Activated T-helper 17 cell treated with anti-CD3 and anti-CD28 coated beads, Interleukin-2, amount 50 U/mL, for 72 hours (primary cell): ENCODE data around the gene RASGRP4. TPM values are rescaled to one million over a fixed set of nuclear protein-coding genes. Genes with fewer than 3 reads are reported as not detected.

Experiments
- ATAC-seq: fragments of 150-1000 bp; cut with Tn5 transposase; replicated peaks from 2 replicates; pipeline ENCODE4 v1.10.0; 2021; ENCODE audit warnings: mild to moderate bottlenecking, moderate library complexity
- H3K27ac Mint-ChIP-seq: one replicate; pipeline ENCODE4 v1.8.0; 2022; ENCODE audit warnings: mixed read lengths
- H3K27me3 Mint-ChIP-seq: one replicate; pipeline ENCODE4 v1.8.0; 2022; ENCODE audit warnings: mixed read lengths
- H3K36me3 Mint-ChIP-seq: one replicate; pipeline ENCODE4 v1.8.0; 2022; ENCODE audit warnings: low read depth, mild to moderate bottlenecking, mixed read lengths
- H3K4me1 Mint-ChIP-seq: one replicate; pipeline ENCODE4 v1.8.0; 2022; ENCODE audit warnings: mixed read lengths
- H3K4me3 Mint-ChIP-seq: one replicate; pipeline ENCODE4 v1.8.0; 2022; ENCODE audit warnings: mild to moderate bottlenecking, mixed read lengths
- H3K9me3 Mint-ChIP-seq: one replicate; pipeline ENCODE4 v1.8.0; 2022; ENCODE audit warnings: mixed read lengths
- total RNA-seq, 2 donors: library from RNA; stranded (reverse); gene quantifications; one replicate each; pipeline ENCODE4 v1.2.3, GENCODE V29; 2022

The RASGRP4 gene
- total RNA-seq, 2 donors from 2014 or later, result 21.8 to 39.4 TPM

DNA sequence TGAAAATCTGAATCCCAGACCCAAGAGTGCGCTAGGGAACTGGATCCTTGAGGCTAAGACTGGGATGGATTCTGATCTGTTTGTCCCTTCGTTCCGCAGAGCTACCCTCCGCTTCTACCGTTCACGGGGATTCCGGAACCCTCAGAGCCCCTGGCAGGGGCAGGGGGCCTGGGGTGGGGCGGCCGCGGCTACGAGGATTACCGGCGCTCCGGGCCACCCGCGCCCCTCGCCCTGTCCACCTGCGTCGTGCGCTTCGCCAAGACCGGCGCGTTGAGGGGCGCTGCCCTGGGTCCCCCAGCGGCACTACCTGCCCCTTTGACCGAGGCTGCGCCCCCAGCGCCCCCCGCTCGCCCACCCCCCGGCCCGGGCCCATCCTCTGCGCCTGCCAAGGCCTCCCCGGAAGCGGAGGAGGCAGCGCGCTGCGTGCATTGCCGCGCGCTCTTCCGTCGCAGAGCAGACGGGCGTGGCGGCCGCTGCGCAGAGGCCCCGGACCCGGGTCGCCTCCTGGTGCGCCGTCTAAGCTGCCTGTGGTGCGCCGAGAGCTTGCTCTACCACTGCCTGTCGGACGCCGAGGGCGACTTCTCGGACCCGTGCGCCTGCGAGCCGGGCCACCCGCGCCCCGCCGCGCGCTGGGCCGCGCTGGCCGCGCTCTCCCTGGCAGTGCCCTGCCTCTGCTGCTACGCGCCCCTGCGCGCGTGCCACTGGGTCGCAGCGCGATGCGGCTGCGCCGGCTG is 30.5 kb downstream of the RASGRP4 start:
- Mint-ChIP-seq H3K4me3 (peak overlapping the region; percentile 86), H3K9me3 (no peaks in the 10 kb centered on the region), H3K4me1 (peaks cover 15% of the 10 kb centered on the region), H3K27me3 (no peaks in the 10 kb centered on the region), H3K36me3 (peaks cover 33% of the 10 kb centered on the region), H3K27ac (peak overlapping the region; percentile 80)
- peak; percentile 78 for ATAC-seq

DNA sequence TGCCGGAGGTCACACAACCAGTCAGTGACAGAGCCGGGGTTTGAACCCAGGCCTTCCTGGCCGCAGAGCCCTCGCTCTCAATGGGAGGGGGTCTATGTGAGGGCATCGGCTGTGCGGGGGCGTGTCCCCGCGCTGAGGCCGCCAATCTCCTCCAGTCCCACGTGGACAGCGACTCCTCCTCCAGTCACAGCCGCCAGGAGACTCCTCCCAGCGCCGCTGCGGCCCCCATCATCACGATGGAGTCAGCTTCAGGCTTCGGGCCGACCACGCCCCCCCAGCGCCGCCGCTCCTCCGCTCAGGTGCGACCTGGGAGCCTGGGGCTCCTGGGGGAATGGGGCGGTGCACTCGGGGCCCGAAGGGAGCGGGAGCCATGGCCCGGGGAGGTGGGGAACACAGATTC is 31.5 kb downstream of the RASGRP4 start:
- H3K4me1 Mint-ChIP-seq, result peaks cover 23% of the 10 kb centered on the region
- peak; percentile 80 for ATAC-seq
- H3K27me3 Mint-ChIP-seq, result peaks cover 4% of the 10 kb centered on the region
- no peaks in the 10 kb centered on the region for H3K9me3 Mint-ChIP-seq
- H3K36me3 Mint-ChIP-seq, result peaks cover 33% of the 10 kb centered on the region
- peak overlapping the region; percentile 86 for H3K4me3 Mint-ChIP-seq
- H3K27ac Mint-ChIP-seq, result peak overlapping the region; percentile 80

DNA sequence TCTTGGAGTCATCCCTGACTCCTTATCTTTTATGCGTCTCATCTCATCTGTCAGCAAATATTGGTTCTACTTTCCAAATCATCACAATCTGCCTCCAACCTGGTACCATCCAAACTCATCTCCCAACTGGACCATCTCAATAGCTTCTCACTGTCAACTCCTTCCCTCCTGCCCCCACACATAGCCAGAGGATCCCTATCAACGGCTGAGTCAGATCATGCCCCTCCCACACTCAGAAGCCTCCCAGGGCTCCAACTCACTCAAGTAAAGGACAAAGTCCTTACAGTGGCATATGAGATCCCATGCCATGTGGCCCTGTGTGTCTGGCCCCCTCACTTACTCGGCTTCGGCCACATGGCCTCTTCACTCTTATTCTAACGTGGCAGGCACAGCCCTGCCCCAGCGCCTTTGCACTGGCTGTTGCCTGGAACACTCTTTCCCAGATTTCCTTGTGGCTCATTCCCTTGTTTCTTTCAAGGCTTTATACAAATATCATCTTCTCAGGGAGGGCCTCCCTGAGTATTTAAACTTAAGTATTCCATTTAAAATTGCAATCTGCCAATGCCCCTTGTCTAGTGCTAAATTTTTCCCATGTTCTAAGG is 33.2 kb downstream of the RASGRP4 start:
- H3K27me3 Mint-ChIP-seq, result peaks cover 4% of the 10 kb centered on the region
- no peak overlapping the region for H3K27ac Mint-ChIP-seq
- no peaks in the 10 kb centered on the region for H3K9me3 Mint-ChIP-seq

DNA sequence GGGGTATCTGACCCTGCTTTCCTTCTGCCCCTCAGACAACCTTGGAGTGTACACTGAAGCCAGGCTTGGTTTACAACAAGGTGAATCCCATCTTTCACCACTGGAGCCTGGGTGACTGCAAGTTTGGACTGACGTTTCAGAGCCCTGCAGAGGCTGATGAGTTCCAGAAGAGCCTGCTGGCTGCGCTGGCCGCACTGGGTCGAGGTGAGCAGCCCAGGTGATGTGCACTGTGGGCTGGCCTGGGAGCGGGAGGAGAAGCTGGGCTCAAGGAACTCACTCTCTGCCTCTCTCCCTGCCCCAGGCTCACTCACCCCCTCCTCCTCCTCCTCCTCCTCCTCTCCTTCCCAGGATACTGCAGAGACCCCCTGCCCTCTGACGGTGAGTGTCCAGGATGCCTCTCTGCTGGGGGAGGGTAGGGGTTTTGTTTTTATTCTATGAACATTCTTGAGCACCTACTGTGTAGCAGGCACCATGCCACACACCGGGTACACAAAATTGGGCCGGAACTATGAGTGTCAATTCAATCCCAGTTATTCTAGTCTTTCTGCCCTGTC is 34.0 kb downstream of the RASGRP4 start:
- Mint-ChIP-seq H3K27me3 (peaks cover 7% of the 10 kb centered on the region), H3K4me1 (peaks cover 37% of the 10 kb centered on the region), H3K9me3 (no peaks in the 10 kb centered on the region), H3K36me3 (peaks cover 42% of the 10 kb centered on the region), H3K27ac (no peak overlapping the region), H3K4me3 (no peak overlapping the region)
- no peak for ATAC-seq

More for the DNA sequence above, 33.2 kb downstream of the RASGRP4 start:
- Mint-ChIP-seq H3K4me3 (no peak overlapping the region), H3K36me3 (peaks cover 38% of the 10 kb centered on the region), H3K4me1 (peaks cover 31% of the 10 kb centered on the region)
- peak; percentile 18 for ATAC-seq

DNA sequence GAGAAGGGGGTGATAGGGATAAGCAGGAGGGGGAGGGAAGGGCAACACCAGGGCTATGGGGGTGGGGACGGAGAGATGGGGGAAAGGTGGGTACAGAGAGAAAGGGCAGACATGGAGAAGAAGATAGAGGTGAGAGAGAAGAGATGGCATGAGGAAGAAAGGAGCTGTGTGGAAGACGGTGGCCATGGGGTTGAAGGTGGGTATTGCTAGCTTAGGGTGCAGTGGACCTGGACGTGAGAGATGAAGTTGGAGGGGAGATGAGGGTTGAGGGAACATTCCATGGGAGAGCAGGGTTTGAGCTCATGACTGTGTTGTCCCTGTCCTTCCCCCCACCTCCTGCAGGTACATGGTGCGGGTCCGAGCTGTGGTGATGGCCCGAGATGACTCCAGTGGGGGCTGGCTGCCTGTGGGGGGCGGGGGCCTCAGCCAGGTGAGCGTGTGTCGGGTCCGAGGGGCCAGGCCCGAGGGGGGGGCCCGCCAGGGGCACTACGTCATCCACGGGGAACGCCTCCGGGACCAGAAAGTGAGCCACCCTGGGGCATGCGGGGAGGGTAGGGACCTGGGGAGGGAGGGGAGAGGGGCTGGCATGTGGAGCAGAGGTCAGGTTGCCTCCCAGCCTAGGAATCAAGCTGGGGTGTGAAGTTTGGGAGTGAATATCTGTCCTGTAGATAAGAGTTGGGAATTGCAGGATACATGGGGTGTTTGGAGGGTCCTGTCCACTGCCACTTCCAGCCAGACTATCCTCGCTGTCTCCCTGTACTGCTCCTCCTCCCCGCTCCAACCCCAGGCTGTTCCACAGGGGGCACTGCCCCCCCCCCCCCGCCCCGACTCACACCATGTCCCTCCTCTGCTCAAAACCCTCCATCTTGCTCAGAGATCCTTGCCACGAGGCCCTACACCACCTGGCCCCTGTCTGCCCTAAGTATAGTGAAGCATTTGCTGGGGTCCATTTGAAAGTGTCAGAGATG is 35.8 kb downstream of the RASGRP4 start:
- Mint-ChIP-seq H3K27me3 (peaks cover 7% of the 10 kb centered on the region), H3K36me3 (peaks cover 32% of the 10 kb centered on the region), H3K9me3 (no peaks in the 10 kb centered on the region), H3K27ac (peak overlapping the region; percentile 74), H3K4me3 (peak overlapping the region; percentile 96), H3K4me1 (peaks cover 37% of the 10 kb centered on the region)
- ATAC-seq, result no peak

DNA sequence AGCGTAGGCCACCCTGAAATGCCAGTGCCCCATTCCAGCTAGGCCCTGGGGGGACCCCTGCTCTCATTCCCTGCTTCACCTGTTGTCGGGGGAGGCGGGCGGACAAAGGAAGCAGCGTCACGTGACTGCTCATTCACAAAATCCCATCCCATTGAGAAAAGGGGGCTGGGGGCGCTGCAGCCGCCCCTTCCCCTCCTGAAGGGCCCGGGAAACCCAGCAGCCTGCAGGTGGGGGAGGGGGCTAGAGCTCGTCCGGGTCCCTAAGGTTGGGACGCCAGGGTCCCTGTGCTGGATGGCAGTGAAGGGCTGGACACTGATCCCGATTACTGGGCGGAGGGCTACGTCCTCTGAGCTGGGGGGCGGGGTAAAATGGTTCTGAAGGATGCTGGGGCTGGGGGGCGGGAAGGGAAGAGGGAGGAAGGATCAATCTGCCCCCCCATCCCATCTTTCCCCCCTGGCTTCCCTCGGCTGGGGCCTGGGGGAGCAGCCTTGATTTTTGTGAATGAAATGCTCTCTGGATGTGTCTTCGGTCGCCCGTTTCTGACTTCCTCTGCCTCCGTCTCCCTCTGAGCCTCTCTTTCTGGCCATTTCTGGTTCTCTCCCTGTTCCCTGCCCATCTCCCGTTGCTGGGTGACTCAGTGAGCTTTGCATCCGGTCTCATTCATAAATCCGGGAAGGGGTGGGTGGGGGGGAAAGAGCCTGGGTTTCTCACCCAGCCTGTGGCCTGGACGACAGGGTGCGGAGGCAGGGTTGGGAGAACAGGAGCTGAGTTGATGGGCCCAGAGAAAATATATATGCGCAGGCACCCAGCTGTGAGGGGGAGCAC is 36.7 kb downstream of the RASGRP4 start:
- Mint-ChIP-seq H3K36me3 (peaks cover 34% of the 10 kb centered on the region), H3K4me1 (peaks cover 43% of the 10 kb centered on the region), H3K4me3 (peak overlapping the region; percentile 96), H3K27me3 (peaks cover 7% of the 10 kb centered on the region), H3K27ac (peak overlapping the region; percentile 74), H3K9me3 (no peaks in the 10 kb centered on the region)
- ATAC-seq, result peak; percentile 8

DNA sequence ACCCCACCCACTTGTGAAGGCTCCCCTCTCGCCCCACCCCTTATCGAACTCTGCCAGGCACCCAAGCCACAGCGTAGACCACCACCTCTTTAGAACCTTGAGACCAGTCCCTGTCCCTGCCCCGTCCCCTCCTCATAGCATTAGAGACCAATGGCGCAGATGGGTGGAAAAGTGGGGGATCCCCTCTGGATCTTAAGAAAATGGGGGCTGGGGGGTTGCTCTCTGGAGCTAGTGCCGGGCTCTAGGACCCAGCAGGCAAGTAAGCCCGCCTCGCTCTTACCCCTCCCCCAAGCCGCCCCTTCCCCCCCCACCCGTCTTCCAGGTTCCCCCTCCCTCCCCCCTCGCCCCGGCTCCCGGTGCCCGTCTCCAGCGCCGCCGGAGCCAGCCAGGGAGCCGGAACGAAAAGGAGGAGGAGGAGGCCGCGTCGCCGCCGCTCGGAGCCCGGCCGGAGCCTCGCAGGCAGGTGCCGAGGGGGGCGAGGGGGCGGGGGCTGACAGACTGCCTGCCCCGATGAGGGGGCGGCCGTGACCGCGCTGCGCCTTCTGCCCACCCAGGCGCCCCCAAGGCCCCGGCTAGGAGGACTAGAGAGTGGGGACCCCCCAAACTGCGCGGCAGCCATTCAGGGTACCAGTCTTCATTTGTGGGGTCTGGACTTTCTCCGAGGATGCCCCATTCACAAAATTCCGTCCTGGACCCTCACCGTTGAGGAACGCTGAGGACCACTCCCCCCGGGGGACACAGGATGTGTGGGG is 37.5 kb downstream of the RASGRP4 start, which contains the start of gene SPRED3:
Gene SPRED3 (plus strand): TSS at position 349 of the 752 bp plus-strand sequence. CDS start 1,606 bp downstream, outside the sequence.
- Mint-ChIP-seq H3K27ac (peak within 1 kb of the TSS; percentile 88), H3K4me3 (peak within 1 kb of the TSS; percentile 96), H3K9me3 (no peaks in the 10 kb centered on the region), H3K4me1 (peaks cover 38% of the 10 kb centered on the region), H3K27me3 (peaks cover 7% of the 10 kb centered on the region), H3K36me3 (peaks cover 36% of the 10 kb centered on the region)
- ATAC-seq, result peak; percentile 5

DNA sequence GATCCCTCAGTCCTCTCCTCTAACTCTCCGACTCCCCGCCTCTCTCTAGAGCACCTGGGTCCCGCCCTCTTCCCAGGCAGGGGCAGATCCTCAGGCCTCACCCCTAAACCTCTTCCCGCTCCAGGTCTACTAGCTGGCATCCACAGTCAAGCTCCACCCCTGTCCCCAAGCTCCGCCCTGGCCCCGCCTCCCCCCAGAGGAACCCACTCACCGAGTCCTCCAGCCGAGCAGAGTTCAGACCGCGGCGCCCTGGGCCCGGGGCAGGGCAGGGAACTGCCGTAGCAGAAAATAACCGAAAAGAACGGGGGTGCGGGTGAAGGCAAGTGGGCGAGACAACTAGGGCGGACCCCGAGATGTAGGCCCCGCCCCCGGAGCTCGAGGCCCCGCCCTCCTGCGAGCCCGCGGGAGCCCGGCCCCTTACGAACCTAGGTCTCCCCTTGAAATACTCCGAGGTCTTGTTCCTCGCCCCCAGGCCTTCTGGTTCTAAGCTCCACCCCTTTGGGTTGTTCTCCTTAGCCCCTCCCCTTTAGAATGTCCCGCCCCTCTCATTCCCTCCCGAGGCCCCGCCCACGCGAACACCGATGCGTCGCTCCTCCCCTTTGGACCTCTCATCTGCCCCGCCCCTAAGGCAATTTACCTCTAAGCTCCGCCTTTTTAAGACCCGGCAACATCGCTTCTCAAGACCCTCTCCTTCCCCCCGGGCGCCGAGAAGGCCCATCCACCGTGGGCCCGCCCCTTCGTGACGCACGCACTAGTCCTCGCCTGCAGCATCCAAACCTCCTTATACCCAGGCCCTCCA is 38.3 kb downstream of the RASGRP4 start, which contains the start of gene GGN:
Gene GGN (minus strand): TSS at position 485 of the 799 bp plus-strand sequence. CDS start 773 bp downstream, outside the sequence.
- Mint-ChIP-seq H3K9me3 (no peaks in the 10 kb centered on the region), H3K36me3 (peaks cover 42% of the 10 kb centered on the region), H3K4me3 (peak within 1 kb of the TSS; percentile 96), H3K27ac (peak within 1 kb of the TSS; percentile 88), H3K27me3 (peaks cover 7% of the 10 kb centered on the region), H3K4me1 (peaks cover 36% of the 10 kb centered on the region)
- peak; percentile 75 for ATAC-seq

DNA sequence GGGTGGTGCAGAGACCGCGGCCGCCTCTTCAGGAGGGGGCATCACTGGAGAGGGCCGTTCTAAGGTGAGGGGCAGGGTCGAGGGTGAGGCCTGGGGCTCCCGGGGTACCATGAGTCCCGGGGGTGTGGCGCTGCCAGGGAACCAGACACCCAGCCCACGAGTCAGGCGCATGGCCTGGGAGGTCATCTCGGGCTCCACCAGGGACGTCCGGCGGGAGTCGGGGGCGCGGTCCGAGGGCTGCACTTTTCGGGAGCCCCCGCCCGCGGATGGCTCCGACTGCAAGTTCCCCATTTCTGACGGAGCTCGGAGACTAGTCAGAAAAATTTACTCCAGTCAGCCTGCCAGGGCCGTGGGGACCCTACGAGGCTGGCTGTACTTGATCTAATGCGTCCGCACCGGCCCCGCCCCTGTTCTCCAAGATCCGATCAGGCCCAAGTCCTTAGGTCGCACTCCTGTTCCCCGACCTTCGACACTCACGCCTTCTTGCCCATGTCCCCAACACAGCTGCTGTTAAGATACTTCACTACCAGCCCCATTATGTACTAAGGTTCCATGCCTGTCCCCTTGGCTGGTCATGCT is 39.0 kb downstream of the RASGRP4 start:
- no peaks in the 10 kb centered on the region for H3K9me3 Mint-ChIP-seq
- peaks cover 45% of the 10 kb centered on the region for H3K36me3 Mint-ChIP-seq
- peak overlapping the region; percentile 88 for H3K27ac Mint-ChIP-seq
- ATAC-seq, result no peak
- peaks cover 7% of the 10 kb centered on the region for H3K27me3 Mint-ChIP-seq
- peaks cover 32% of the 10 kb centered on the region for H3K4me1 Mint-ChIP-seq
- H3K4me3 Mint-ChIP-seq, result peak overlapping the region; percentile 96

DNA sequence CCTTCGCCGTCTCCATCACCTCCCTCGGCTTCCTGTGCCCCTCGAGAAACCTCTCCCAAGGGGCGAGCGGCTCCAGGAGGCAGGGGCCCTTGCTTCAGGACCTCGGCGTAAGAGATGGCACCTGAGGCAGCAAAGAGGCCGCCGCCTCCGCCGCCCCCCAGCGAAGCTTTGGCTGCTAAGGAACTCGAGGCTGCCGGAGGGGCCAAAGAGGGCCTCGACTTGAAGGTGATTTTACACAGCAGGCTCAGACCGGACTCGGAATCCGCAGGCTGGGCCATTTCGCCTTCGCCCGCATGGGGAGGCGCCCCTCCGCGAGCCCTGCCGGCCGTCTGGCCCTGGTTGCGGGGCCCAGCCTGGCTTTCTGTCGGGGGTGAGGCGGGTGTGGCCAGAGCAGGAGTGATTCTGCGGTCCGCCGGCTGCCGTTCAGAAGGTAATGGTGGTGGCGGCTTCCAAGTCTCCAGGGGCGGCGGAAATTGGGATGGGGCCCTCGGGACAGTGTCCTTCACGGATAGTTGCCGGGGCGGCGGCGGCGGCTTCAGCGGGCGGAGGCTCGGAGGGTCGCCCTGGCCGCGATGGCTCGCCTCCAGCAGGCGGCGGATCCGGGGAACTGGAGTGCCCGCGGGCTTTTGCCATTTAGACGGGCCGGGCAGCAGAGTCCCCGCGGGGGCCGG is 39.6 kb downstream of the RASGRP4 start:
- ATAC-seq, result no peak
- Mint-ChIP-seq H3K36me3 (peaks cover 52% of the 10 kb centered on the region), H3K27ac (no peak overlapping the region), H3K9me3 (no peaks in the 10 kb centered on the region), H3K4me1 (peaks cover 32% of the 10 kb centered on the region), H3K27me3 (peaks cover 7% of the 10 kb centered on the region), H3K4me3 (no peak overlapping the region)

DNA sequence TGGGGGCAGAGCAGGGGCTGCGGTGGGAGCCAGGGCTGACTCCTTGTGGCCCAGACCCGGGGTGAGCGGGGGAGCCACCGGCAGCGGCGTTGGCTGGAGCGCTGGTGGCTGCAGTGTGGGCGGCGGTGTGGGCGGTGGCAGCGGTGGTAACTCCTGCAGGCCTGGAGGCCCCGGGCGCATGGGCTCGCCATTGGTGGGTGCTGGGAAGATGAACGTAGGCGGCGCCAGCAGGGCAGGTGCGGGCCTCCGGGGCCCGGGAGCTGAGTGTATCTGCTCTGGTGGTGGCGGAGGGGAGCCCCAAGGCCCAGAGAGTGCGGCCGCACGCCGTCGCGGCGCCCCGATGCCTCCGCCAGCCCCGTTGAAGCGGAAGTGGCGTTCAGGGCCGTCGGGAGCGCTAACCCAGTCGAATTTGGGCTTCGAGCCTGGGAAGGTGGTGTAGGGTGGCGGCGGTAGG is 40.2 kb downstream of the RASGRP4 start:
- Mint-ChIP-seq H3K36me3 (peaks cover 58% of the 10 kb centered on the region), H3K27ac (no peak overlapping the region), H3K4me3 (no peak overlapping the region), H3K4me1 (peaks cover 31% of the 10 kb centered on the region), H3K9me3 (no peaks in the 10 kb centered on the region), H3K27me3 (peaks cover 7% of the 10 kb centered on the region)
- ATAC-seq, result no peak
